IMR-90 (cell line): ENCODE measurements around the gene LGALS16.

ENCODE experiments used
- CEBPB ChIP-seq: IDR thresholded peaks from 2 replicates; pipeline ENCODE4 v1.6.1; 2012; ENCODE audit warnings: low read depth, low read length, improper control_type of control experiment
- CHD1 ChIP-seq: IDR thresholded peaks from 2 replicates; pipeline ENCODE4 v1.6.1; 2012; ENCODE audit warnings: low read depth, low read length, improper control_type of control experiment
- FOS ChIP-seq: fragments of 150-350 bp; IDR thresholded peaks from 2 replicates; pipeline ENCODE4 v1.6.1; 2016; ENCODE audit warnings: low read depth, low read length
- MAFK ChIP-seq: IDR thresholded peaks from 2 replicates; pipeline ENCODE4 v1.6.1; 2012; ENCODE audit warnings: low read depth, low read length, improper control_type of control experiment
- MAZ ChIP-seq: IDR thresholded peaks from 2 replicates; pipeline ENCODE4 v1.6.1; 2012; ENCODE audit warnings: low read depth, mild to moderate bottlenecking, low read length, improper control_type of control experiment, moderate library complexity, borderline replicate concordance
- NFE2L2 ChIP-seq: fragments of 150-350 bp; IDR thresholded peaks from 2 replicates; pipeline ENCODE4 v1.6.1; 2016; ENCODE audit warnings: low read depth, mild to moderate bottlenecking, low read length
- POLR2A ChIP-seq: IDR thresholded peaks from 2 replicates; pipeline ENCODE4 v1.6.1; 2012; ENCODE audit warnings: mild to moderate bottlenecking, low read depth, low read length
- RAD21 ChIP-seq: IDR thresholded peaks from 2 replicates; pipeline ENCODE4 v1.6.1; 2012; ENCODE audit warnings: low read length, improper control_type of control experiment
- RCOR1 ChIP-seq: IDR thresholded peaks from 2 replicates; pipeline ENCODE4 v1.6.1; 2012; ENCODE audit warnings: mild to moderate bottlenecking, low read length, improper control_type of control experiment; ENCODE audit not compliant: insufficient replicate concordance
- SMC3 ChIP-seq: fragments of 150-350 bp; IDR thresholded peaks from 2 replicates; pipeline ENCODE4 v1.6.1; 2016; ENCODE audit warnings: low read depth, mild to moderate bottlenecking, antibody characterized with exemption, low read length, moderate library complexity
- TF ChIP-seq, protein P1 (sequence below): conservative IDR thresholded peaks from 2 replicates; pipeline ENCODE4 v1.5.1; 2012; ENCODE audit warnings: mild to moderate bottlenecking, low read depth, low read length, improper control_type of control experiment
- TF ChIP-seq, protein P2 (sequence below): fragments of 150-350 bp; IDR thresholded peaks from 2 replicates; pipeline ENCODE4 v1.6.1; 2016; ENCODE audit warnings: low read depth, mild to moderate bottlenecking, low read length, moderate library complexity, borderline replicate concordance
- TF ChIP-seq, protein P3 (sequence below): fragments of 150-350 bp; IDR thresholded peaks from 2 replicates; pipeline ENCODE4 v1.6.1; 2017; ENCODE audit warnings: mild to moderate bottlenecking, antibody characterized with exemption, low read length, low read depth

DNA sequence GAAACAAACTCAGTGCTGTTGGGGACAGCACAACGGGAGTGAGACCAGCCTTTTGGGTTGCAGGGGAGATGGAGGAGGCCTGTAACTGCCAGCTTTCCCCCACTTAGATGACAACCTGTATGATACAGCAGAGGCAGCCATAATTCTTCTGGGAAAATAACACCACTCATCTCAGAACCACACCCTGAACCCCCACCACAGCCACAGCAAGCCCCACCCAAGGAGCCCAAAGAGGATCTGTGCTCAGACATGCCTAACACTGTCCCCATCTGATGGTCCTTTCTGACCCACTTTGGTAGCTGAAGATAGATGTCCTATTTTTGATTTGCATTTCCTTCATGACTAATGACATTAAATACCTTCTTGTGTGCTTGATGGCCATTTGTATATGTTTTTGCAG lies 38.0 kb upstream of the LGALS16 start:
- no peak for TF ChIP-seq POLR2A
- TF ChIP-seq, protein P1, sequence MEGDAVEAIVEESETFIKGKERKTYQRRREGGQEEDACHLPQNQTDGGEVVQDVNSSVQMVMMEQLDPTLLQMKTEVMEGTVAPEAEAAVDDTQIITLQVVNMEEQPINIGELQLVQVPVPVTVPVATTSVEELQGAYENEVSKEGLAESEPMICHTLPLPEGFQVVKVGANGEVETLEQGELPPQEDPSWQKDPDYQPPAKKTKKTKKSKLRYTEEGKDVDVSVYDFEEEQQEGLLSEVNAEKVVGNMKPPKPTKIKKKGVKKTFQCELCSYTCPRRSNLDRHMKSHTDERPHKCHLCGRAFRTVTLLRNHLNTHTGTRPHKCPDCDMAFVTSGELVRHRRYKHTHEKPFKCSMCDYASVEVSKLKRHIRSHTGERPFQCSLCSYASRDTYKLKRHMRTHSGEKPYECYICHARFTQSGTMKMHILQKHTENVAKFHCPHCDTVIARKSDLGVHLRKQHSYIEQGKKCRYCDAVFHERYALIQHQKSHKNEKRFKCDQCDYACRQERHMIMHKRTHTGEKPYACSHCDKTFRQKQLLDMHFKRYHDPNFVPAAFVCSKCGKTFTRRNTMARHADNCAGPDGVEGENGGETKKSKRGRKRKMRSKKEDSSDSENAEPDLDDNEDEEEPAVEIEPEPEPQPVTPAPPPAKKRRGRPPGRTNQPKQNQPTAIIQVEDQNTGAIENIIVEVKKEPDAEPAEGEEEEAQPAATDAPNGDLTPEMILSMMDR = no peak
- TF ChIP-seq RAD21 = no peak
- TF ChIP-seq, protein P2, sequence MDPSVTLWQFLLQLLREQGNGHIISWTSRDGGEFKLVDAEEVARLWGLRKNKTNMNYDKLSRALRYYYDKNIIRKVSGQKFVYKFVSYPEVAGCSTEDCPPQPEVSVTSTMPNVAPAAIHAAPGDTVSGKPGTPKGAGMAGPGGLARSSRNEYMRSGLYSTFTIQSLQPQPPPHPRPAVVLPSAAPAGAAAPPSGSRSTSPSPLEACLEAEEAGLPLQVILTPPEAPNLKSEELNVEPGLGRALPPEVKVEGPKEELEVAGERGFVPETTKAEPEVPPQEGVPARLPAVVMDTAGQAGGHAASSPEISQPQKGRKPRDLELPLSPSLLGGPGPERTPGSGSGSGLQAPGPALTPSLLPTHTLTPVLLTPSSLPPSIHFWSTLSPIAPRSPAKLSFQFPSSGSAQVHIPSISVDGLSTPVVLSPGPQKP = no peak
- no peak for TF ChIP-seq MAFK
- no peak for TF ChIP-seq NFE2L2
- TF ChIP-seq, protein P3, sequence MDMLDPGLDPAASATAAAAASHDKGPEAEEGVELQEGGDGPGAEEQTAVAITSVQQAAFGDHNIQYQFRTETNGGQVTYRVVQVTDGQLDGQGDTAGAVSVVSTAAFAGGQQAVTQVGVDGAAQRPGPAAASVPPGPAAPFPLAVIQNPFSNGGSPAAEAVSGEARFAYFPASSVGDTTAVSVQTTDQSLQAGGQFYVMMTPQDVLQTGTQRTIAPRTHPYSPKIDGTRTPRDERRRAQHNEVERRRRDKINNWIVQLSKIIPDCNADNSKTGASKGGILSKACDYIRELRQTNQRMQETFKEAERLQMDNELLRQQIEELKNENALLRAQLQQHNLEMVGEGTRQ = no peak
- no peak for TF ChIP-seq CEBPB
- TF ChIP-seq CHD1 = no peak
- TF ChIP-seq FOS = no peak
- no peak for TF ChIP-seq SMC3
- no peak for TF ChIP-seq RCOR1
- TF ChIP-seq MAZ = no peak
